GM12878 (cell line): Measurements from ENCODE around the gene FAM53B. TPM values are rescaled to one million over a fixed set of nuclear protein-coding genes. Genes with fewer than 3 reads are reported as not detected.

Experiments
- ATAC-seq: fragments of 200-7000 bp; cut with Tn5 transposase; 3 replicates; pipeline ENCODE4 v1.9.1; 2020; ENCODE audit warnings: mild to moderate bottlenecking, moderate library complexity
- BruUV-seq: library from RNA; stranded (reverse); fragments of 400-500 nt; replicated peaks from 2 replicates; lab custom pipeline; 2021; lab: Mats Ljungman, UMichigan
- CTCF ChIA-PET: fragments of 300-600 bp; sonication (Branson Sonifier 250); formaldehyde crosslinking; extraction: SDS; loops from one replicate; lab custom pipeline; 2021; ENCODE audit warnings: inconsistent platforms; lab: Yijun Ruan, JAX
- POLR2A ChIA-PET: fragments of 350-600 bp; formaldehyde crosslinking; extraction: SDS; loops from one replicate; lab custom pipeline; 2021; ENCODE audit warnings: inconsistent platforms; lab: Charles Lee
- RAD21 ChIA-PET: fragments of 300-600 bp; sonication (Branson Sonifier 250); formaldehyde crosslinking; loops from one replicate; lab custom pipeline; 2023; ENCODE audit warnings: antibody characterized with exemption; ENCODE audit not compliant: unreplicated experiment; lab: Charles Lee
- SMC1A ChIA-PET: fragments of 300-600 bp; sonication (Branson Sonifier 250); formaldehyde crosslinking; loops from one replicate; lab custom pipeline; 2023; ENCODE audit not compliant: unreplicated experiment, uncharacterized antibody; lab: Charles Lee
- DNase-seq: peaks from one replicate; pipeline ENCODE4 v3.0.0-alpha.2; 2011; ENCODE audit warnings: low read depth, low spot score
- FAIRE-seq: peaks from 3 replicates; lab custom pipeline; 2011; peaks lifted over from hg19 to GRCh38; lab: Jason Lieb, UNC
- H2AFZ ChIP-seq: 2 replicates; pipeline ENCODE4 v1.6.0; 2011; ENCODE audit warnings: low read depth, low read length, control low read depth; ENCODE audit not compliant: control insufficient read depth
- H3K27ac ChIP-seq: 2 replicates; pipeline ENCODE4 v1.5.1; 2011; ENCODE audit warnings: control low read depth; ENCODE audit not compliant: control insufficient read depth, insufficient read depth
- H3K27me3 ChIP-seq, 2 experiments: replicated peaks in 1 of 2; 2 replicates each; pipeline versions ENCODE4 v1.6.0 to v1.6.1; 2011; ENCODE audit warnings: low read length in 1 of 2; ENCODE audit not compliant: control insufficient read depth in 2 of 2, insufficient read depth in 2 of 2
- H3K36me3 ChIP-seq, 2 experiments: 2 replicates each; pipeline ENCODE4 v1.5.1; 2011; ENCODE audit warnings: low read length in 1 of 2; ENCODE audit not compliant: control insufficient read depth in 2 of 2, insufficient read depth in 2 of 2
- H3K4me1 ChIP-seq: 2 replicates; pipeline ENCODE4 v1.6.1; 2011; ENCODE audit warnings: mild to moderate bottlenecking, low read length, moderate library complexity, mixed read lengths; ENCODE audit not compliant: control insufficient read depth, insufficient read depth
- H3K4me2 ChIP-seq: 2 replicates; pipeline ENCODE4 v1.6.0; 2011; ENCODE audit warnings: control low read depth; ENCODE audit not compliant: control insufficient read depth, insufficient read depth
- H3K4me3 ChIP-seq: fragments of 200-600 bp; sonication (generic); 2 replicates; pipeline ENCODE4 v1.5.1; 2016
- H3K79me2 ChIP-seq: 2 replicates; pipeline ENCODE4 v1.6.0; 2011; ENCODE audit warnings: low read length; ENCODE audit not compliant: control insufficient read depth, insufficient read depth
- H3K9ac ChIP-seq: 2 replicates; pipeline ENCODE4 v1.8.0; 2011; ENCODE audit warnings: low read length, control low read depth, mixed read lengths; ENCODE audit not compliant: control insufficient read depth, insufficient read depth
- H3K9me3 ChIP-seq: replicated peaks from 3 replicates; pipeline ENCODE4 v1.5.1; 2011; ENCODE audit warnings: mild to moderate bottlenecking, low read length; ENCODE audit not compliant: control insufficient read depth, insufficient read depth
- H4K20me1 ChIP-seq: 2 replicates; pipeline ENCODE4 v1.6.0; 2011; ENCODE audit not compliant: control insufficient read depth, insufficient read depth
- CUX1 ChIP-seq: IDR thresholded peaks from 2 replicates; pipeline ENCODE4 v1.6.1; 2012; ENCODE audit warnings: improper control_type of control experiment, low read depth, low read length; ENCODE audit not compliant: insufficient replicate concordance
- E2F4 ChIP-seq: IDR thresholded peaks from 2 replicates; pipeline ENCODE4 v1.6.1; 2012; ENCODE audit warnings: low read depth, low read length, improper control_type of control experiment
- EP300 ChIP-seq, 2 experiments: fragments of 150-350 bp in 1 of 2; IDR thresholded peaks; 2 replicates each; pipeline ENCODE4 v1.6.1; 2011 to 2012; ENCODE audit warnings: low read depth in 2 of 2, low read length in 2 of 2, borderline replicate concordance in 1 of 2, improper control_type of control experiment in 1 of 2, inconsistent platforms in 1 of 2; ENCODE audit not compliant: control insufficient read depth in 1 of 2
- FOS ChIP-seq: IDR thresholded peaks from 3 replicates; pipeline ENCODE4 v1.6.1; 2011; ENCODE audit warnings: borderline replicate concordance; ENCODE audit not compliant: insufficient read length; ENCODE audit errors: extremely low read depth
- FOXK2 ChIP-seq: fragments of 450-650 bp; IDR thresholded peaks from 2 replicates; pipeline ENCODE4 v1.6.1; 2017; ENCODE audit warnings: mild to moderate bottlenecking, moderate library complexity
- HDGF ChIP-seq: fragments of 450-650 bp; IDR thresholded peaks from 2 replicates; pipeline ENCODE4 v1.6.1; 2016; ENCODE audit warnings: antibody characterized with exemption
- PAX5 ChIP-seq: IDR thresholded peaks from 2 replicates; pipeline ENCODE4 v1.6.1; 2011; ENCODE audit warnings: low read depth, low read length, borderline replicate concordance
- PKNOX1 ChIP-seq: fragments of 450-650 bp; IDR thresholded peaks from 2 replicates; pipeline ENCODE4 v1.6.1; 2016; ENCODE audit warnings: mild to moderate bottlenecking
- REST ChIP-seq: IDR thresholded peaks from 2 replicates; pipeline ENCODE4 v1.6.1; 2012; ENCODE audit warnings: mild to moderate bottlenecking, low read depth, low read length
- RUNX3 ChIP-seq: IDR thresholded peaks from 2 replicates; pipeline ENCODE4 v1.6.1; 2012; ENCODE audit warnings: low read length, inconsistent platforms
- SREBF2 ChIP-seq: IDR thresholded peaks from 2 replicates; pipeline ENCODE4 v1.6.1; 2012; ENCODE audit warnings: mild to moderate bottlenecking, low read length
- WGBS: methylation state at CpG from one replicate; pipeline ENCODE4 v1.1.6; 2016; ENCODE audit warnings: low lambda C conversion rate; ENCODE audit not compliant: insufficient replicate concordance, insufficient coverage; ENCODE audit errors: missing lambda C conversion rate; 5-methylcytosine and 5-hydroxymethylcytosine counted together
- in situ Hi-C: fragments of 300-500 bp; cut with MboI; formaldehyde crosslinking; loops from 9 replicates; pipeline ENCODE4 v1.14.3; 2018; ENCODE audit warnings: mixed read lengths
- intact Hi-C: fragments of 100-400 bp; cut with micrococcal nuclease; formaldehyde crosslinking; loops from one replicate; pipeline ENCODE4 v1.14.2; 2022; ENCODE audit not compliant: unreplicated experiment
- polyA plus RNA-seq, 11 experiments: library from polyadenylated mRNA; depleted of rRNA in 4 of 11; unstranded in 6 of 11; stranded (reverse) in 5 of 11; fragments of >200 nt; fragmentation: Nextera tagmentation in 4 of 11; fragmentation: Illumina TruSeq in 1 of 11; extraction: Ambion mirVana in 4 of 11; extraction: Trizol in 1 of 11; gene quantifications; 1 replicate in 1 of 11; 2 replicates in 10 of 11; pipeline versions ENCODE4 v1.2.1 to v1.2.3, GENCODE V29; 2011 to 2016; ENCODE audit warnings: inconsistent platforms in 2 of 11, missing spikeins in 2 of 11, low read depth in 1 of 11
- total RNA-seq, 4 experiments: library from RNA; depleted of rRNA in 3 of 4; stranded (reverse); fragments of >200 nt in 3 of 4; fragmentation: Illumina TruSeq in 1 of 4; extraction: Trizol in 1 of 4; gene quantifications; 2 replicates each; pipeline versions ENCODE4 v1.2.1 to v1.2.3, GENCODE V29; 2013 to 2021

Gene FAM53B
- total and polyA plus RNA-seq, 10 of the 15 experiments (the other 5 are each of a cell fraction or from before 2014, with no cell fraction given), result 0.05 to 26.3 (median 8.1) TPM

GRCh38 chr10:124655191-124656112 is 88.7 kb downstream of the FAM53B start:
- no peaks in the 10 kb centered on the region for H3K27me3 ChIP-seq
- H3K4me1 ChIP-seq, result peaks cover 34% of the 10 kb centered on the region
- CTCF ChIA-PET, result interaction anchor here (1.2 kb wide), 1 partner anchor 86 kb away, joined by 5 read pairs; no protein-coding TSS in a partner anchor
- H3K79me2 ChIP-seq, result peaks cover 2% of the 10 kb centered on the region; the same call in 1 of the 2 replicates
- RAD21 ChIA-PET, result no interaction called here
- FAIRE-seq (no peak), ATAC-seq (no peak), DNase-seq (no peak)
- H4K20me1 ChIP-seq, result peaks cover 4% of the 10 kb centered on the region
- H3K4me2 ChIP-seq, result no peak overlapping the region
- BruUV-seq, result no TSS peak
- SMC1A ChIA-PET, result interaction anchor here (1.4 to 1.6 kb wide), 2 partner anchors 31 to 41 kb away, joined by 3 to 5 read pairs; no protein-coding TSS in a partner anchor
- H3K4me3 ChIP-seq, result no peak overlapping the region
- H3K9ac ChIP-seq, result no peak overlapping the region
- in situ Hi-C loops (no loop called here), intact Hi-C loops (no loop called here)
- H2AFZ ChIP-seq, result no peak overlapping the region
- peaks cover 6 to 7% of the 10 kb centered on the region in 2 experiments for H3K36me3 ChIP-seq
- H3K27ac ChIP-seq, result no peak overlapping the region
- POLR2A ChIA-PET, result interaction anchor here (1.1 kb wide), 1 partner anchor 79 kb away, joined by 4 read pairs; no protein-coding TSS in a partner anchor
- no peaks in the 10 kb centered on the region for H3K9me3 ChIP-seq
- 88% methylated on average over 13 of the region's 13 CpGs for WGBS
- TF ChIP-seq PAX5, result no peak
- no peak for TF ChIP-seq EP300 (IDR thresholded peaks at IDR 0.05; ENCODE audit: borderline replicate concordance in 1 of 2, control insufficient read depth in 1 of 2, low read depth in 2 of 2, low read length in 2 of 2)
- no peak for TF ChIP-seq E2F4
- TF ChIP-seq PKNOX1, result no peak
- TF ChIP-seq SREBF2, result no peak
- TF ChIP-seq RUNX3, result no peak
- no peak for TF ChIP-seq CUX1
- TF ChIP-seq HDGF, result no peak
- no peak for TF ChIP-seq REST
- no peak for TF ChIP-seq FOXK2
- TF ChIP-seq FOS, result no peak
